NCI-H524 (cell line): ENCODE measurements around the gene VTCN1.

Experiments
- DNase-seq, 2 experiments: peaks; one replicate each; lab custom pipeline; 2025; lab: John Stamatoyannopoulos, UW

The VTCN1 gene

DNA sequence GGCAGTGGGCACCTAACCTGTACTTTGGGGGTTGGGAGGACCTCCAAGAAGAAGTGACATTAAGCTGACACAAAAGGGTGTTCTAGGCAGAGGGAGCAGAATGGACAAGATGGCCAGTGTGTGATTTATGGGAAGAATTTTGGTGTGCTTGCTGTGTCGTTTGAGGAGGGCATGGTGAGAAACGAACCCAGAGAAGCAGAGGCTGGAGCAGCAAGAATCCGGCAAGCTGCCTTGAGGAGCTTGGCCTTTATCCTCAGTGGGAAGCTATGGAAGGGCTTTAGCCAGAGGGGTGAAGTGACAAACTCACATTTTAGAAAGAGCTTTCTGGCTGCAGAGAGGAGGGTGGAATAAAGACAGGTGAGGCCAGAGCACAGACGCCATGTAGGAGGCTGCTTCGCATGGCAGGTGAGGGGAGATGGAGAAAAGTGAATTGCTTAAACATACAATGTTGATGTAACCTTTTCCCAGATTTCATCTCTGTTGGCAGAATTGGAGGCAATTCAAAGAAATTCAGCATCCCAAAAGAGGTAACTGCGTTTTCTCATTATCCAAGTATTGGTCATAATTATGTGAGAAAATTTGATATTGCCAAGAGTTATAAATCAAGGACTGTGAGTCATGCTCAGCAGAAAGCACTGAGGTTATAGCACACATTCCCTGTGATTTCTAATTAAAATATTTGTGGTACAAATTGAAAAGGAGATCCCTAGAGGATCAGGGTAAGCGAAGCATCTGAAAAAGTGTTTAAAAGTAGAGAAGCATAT lies 115.7 kb downstream of the VTCN1 start:
- no peak for DNase-seq

DNA sequence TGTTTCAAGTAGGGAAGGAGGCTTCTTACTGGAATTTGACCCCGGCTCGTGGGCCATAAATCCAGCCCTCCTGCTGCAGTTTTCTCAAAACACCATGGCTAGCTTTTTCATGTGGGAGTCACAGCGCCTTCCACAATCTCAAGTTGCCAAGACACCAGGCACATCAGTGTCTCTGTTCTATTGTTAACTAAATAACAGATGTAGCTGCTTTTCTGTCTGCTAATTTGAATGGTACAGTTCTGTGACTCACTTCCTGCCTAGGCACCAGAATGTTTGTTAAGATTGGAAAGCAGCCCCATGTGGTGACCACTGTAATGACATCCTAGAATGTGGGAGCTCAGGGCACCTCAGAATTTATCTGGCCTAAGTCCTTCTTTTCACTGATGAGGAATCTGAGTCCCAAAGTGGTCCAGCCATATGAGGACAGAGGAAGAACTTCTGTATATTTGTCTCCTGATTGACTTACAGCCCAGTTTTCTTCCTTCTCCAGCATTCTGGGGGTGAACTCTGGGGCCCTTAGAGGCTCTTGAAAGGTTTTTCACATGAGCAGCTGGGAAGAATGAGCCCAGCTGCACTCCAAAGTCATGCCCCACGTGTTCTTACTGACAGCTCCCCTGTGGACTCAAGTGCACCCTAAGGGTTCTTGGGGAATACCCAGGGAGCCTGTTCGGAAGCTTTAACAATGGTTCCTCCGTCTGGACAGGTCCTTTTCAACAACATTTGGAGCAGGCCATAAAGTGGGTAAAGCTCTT lies 116.7 kb downstream of the VTCN1 start:
- peak; percentile 14 to 74 for DNase-seq
